COLO668 (cell line): ENCODE data around the gene GID4.

ENCODE experiments used
- DNase-seq: peaks from one replicate; lab custom pipeline; 2025; ENCODE audit not compliant: unreplicated experiment; lab: John Stamatoyannopoulos, UW

Gene GID4

GRCh38 chr17:18041776-18042175, 2.6 kb downstream of the GID4 start:
- DNase-seq, result no peak

- DNase-seq, result no peak
Measured at GRCh38 chr17:18042983-18043382, 3.8 kb downstream of the GID4 start.

- no peak for DNase-seq
Measured at GRCh38 chr17:18043491-18043890, 4.3 kb downstream of the GID4 start.

- DNase-seq, result no peak
Measured at GRCh38 chr17:18044609-18045008, 5.4 kb downstream of the GID4 start.

GRCh38 chr17:18045691-18046350, 6.6 kb downstream of the GID4 start:
- no peak for DNase-seq

- no peak for DNase-seq
Measured at GRCh38 chr17:18055597-18055996, 16.4 kb downstream of the GID4 start.

GRCh38 chr17:18056214-18056613, 17.0 kb downstream of the GID4 start:
- DNase-seq, result no peak

GRCh38 chr17:18059283-18059682, 20.1 kb downstream of the GID4 start:
- no peak for DNase-seq

GRCh38 chr17:18064053-18064452, 24.8 kb downstream of the GID4 start:
- no peak for DNase-seq

GRCh38 chr17:18065546-18065945, 26.3 kb downstream of the GID4 start:
- DNase-seq, result no peak

GRCh38 chr17:18066866-18067265, 27.7 kb downstream of the GID4 start:
- no peak for DNase-seq

- DNase-seq, result no peak
Measured at GRCh38 chr17:18069101-18069500, 29.9 kb downstream of the GID4 start.

GRCh38 chr17:18070861-18071340, 31.7 kb downstream of the GID4 start:
- no peak for DNase-seq

GRCh38 chr17:18071751-18072150, 32.5 kb downstream of the GID4 start:
- no peak for DNase-seq

GRCh38 chr17:18074566-18075272, 35.5 kb downstream of the GID4 start:
- DNase-seq, result no peak

- no peak for DNase-seq
Measured at GRCh38 chr17:18076936-18077335, 37.7 kb downstream of the GID4 start.

- DNase-seq, result no peak
Measured at GRCh38 chr17:18079543-18079942, 40.3 kb downstream of the GID4 start.

GRCh38 chr17:18084256-18084655, 45.0 kb downstream of the GID4 start:
- DNase-seq, result no peak

- DNase-seq, result peak; percentile 88
Measured at GRCh38 chr17:18087610-18088491, 48.6 kb downstream of the GID4 start, which contains the start of gene DRG2. Gene DRG2, plus strand, starts transcription at chr17:18087948. Its CDS starts 76 bp downstream, at chr17:18088024.

- DNase-seq, result no peak
Measured at GRCh38 chr17:18089613-18090012, 50.4 kb downstream of the GID4 start.

GRCh38 chr17:18093616-18094408, 54.6 kb downstream of the GID4 start:
- DNase-seq, result peak; percentile 58
